Fibroblast of villous mesenchyme (primary cell): ENCODE results near the gene SLFN14. TPM values are rescaled to one million over a fixed set of nuclear protein-coding genes. Genes with fewer than 3 reads are reported as not detected.

ENCODE experiments used
- DNase-seq: peaks from one replicate; pipeline ENCODE4 v3.0.0-alpha.2; 2010; ENCODE audit warnings: low read depth
- H3K4me3 ChIP-seq: 2 replicates; pipeline ENCODE4 v1.5.1; 2011; ENCODE audit warnings: low read depth, mild to moderate bottlenecking, low read length
- CTCF ChIP-seq: IDR thresholded peaks from 2 replicates; pipeline ENCODE4 v1.5.1; 2012; ENCODE audit warnings: low read depth, mild to moderate bottlenecking, low read length; ENCODE audit not compliant: insufficient read depth
- total RNA-seq: library from RNA; depleted of rRNA; stranded (reverse); fragments of >200 nt; gene quantifications from 2 replicates; pipeline ENCODE4 v1.2.3, GENCODE V29; 2012

Gene SLFN14
- total RNA-seq, 1 donor, result not detected

- no peak for DNase-seq
- H3K4me3 ChIP-seq, result no peak overlapping the region
- TF ChIP-seq CTCF, result no peak
These were observed 12.3 kb downstream of the SLFN14 start for GRCh38 chr17:35548208-35548810.

- TF ChIP-seq CTCF, result no peak
- H3K4me3 ChIP-seq, result no peak overlapping the region
- DNase-seq, result no peak
These were observed 14.1 kb downstream of the SLFN14 start for GRCh38 chr17:35546487-35546886.

- no peak overlapping the region for H3K4me3 ChIP-seq
- DNase-seq, result no peak
- no peak for TF ChIP-seq CTCF
These were observed 15.5 kb downstream of the SLFN14 start for GRCh38 chr17:35545150-35545549.

GRCh38 chr17:35543856-35544255, 16.8 kb downstream of the SLFN14 start:
- no peak overlapping the region for H3K4me3 ChIP-seq
- DNase-seq, result no peak
- TF ChIP-seq CTCF, result no peak

GRCh38 chr17:35542990-35543389, 17.6 kb downstream of the SLFN14 start:
- no peak for DNase-seq
- no peak for TF ChIP-seq CTCF
- H3K4me3 ChIP-seq, result no peak overlapping the region

- no peak for DNase-seq
- no peak for TF ChIP-seq CTCF
- H3K4me3 ChIP-seq, result peak overlapping the region; percentile 46
These were observed 19.2 kb downstream of the SLFN14 start for GRCh38 chr17:35541434-35541833.

GRCh38 chr17:35540589-35541404, 19.8 kb downstream of the SLFN14 start:
- no peak for TF ChIP-seq CTCF
- DNase-seq, result peak; percentile 63
- H3K4me3 ChIP-seq, result peak overlapping the region; percentile 46
